GM12878 (cell line): ENCODE measurements around the gene RGS19.
A peak's percentile ranks its signal among the peaks of the same experiment; 100 is the strongest.

Source experiments
- ATF7 ChIP-seq: fragments of 450-650 bp; IDR thresholded peaks from 2 replicates; pipeline ENCODE4 v1.6.1; 2016; ENCODE audit warnings: low read depth, mild to moderate bottlenecking
- CHD4 ChIP-seq: fragments of 200-600 bp; sonication (generic); IDR thresholded peaks from 2 replicates; pipeline ENCODE4 v1.6.1; 2016; ENCODE audit warnings: mild to moderate bottlenecking
- CTCF ChIP-seq, 3 experiments: IDR thresholded peaks in 2 of 3; conservative IDR thresholded peaks in 1 of 3; 2 replicates each; pipeline ENCODE4 v1.5.1; 2011; ENCODE audit warnings: low read depth in 3 of 3, low read length in 3 of 3, mild to moderate bottlenecking in 3 of 3, control low read depth in 2 of 3, moderate library complexity in 2 of 3, inconsistent platforms in 1 of 3, mixed read lengths in 1 of 3; ENCODE audit not compliant: control insufficient read depth in 2 of 3, insufficient read depth in 1 of 3; ENCODE audit errors: extremely low read depth in 1 of 3
- EP300 ChIP-seq, 2 experiments: fragments of 150-350 bp in 1 of 2; IDR thresholded peaks; 2 replicates each; pipeline ENCODE4 v1.6.1; 2011 to 2012; ENCODE audit warnings: low read depth in 2 of 2, low read length in 2 of 2, borderline replicate concordance in 1 of 2, improper control_type of control experiment in 1 of 2, inconsistent platforms in 1 of 2; ENCODE audit not compliant: control insufficient read depth in 1 of 2
- IRF3 ChIP-seq: fragments of 450-650 bp; IDR thresholded peaks from 2 replicates; pipeline ENCODE4 v1.6.1; 2014; ENCODE audit warnings: mild to moderate bottlenecking
- JUND ChIP-seq: IDR thresholded peaks from 2 replicates; pipeline ENCODE4 v1.6.1; 2012; ENCODE audit warnings: low read depth, mild to moderate bottlenecking, low read length, improper control_type of control experiment, moderate library complexity
- NBN ChIP-seq: fragments of 450-650 bp; IDR thresholded peaks from 2 replicates; pipeline ENCODE4 v1.6.1; 2016
- POLR2AphosphoS5 ChIP-seq: IDR thresholded peaks from 2 replicates; pipeline ENCODE4 v1.6.1; 2011; ENCODE audit warnings: mild to moderate bottlenecking, low read length, inconsistent platforms
- SIN3A ChIP-seq: IDR thresholded peaks from 2 replicates; pipeline ENCODE4 v1.6.1; 2012; ENCODE audit warnings: low read depth, low read length, improper control_type of control experiment
- SIX5 ChIP-seq: IDR thresholded peaks from 2 replicates; pipeline ENCODE4 v1.6.1; 2011; ENCODE audit warnings: mild to moderate bottlenecking, low read depth, low read length, moderate library complexity; ENCODE audit not compliant: severe bottlenecking
- SMARCA5 ChIP-seq: fragments of 450-650 bp; IDR thresholded peaks from 2 replicates; pipeline ENCODE4 v1.6.1; 2017; ENCODE audit warnings: mild to moderate bottlenecking
- SRF ChIP-seq, 2 experiments: IDR thresholded peaks; 2 replicates each; pipeline ENCODE4 v1.6.1; 2011; ENCODE audit warnings: low read depth in 2 of 2, low read length in 2 of 2, mild to moderate bottlenecking in 1 of 2, moderate library complexity in 1 of 2
- USF2 ChIP-seq: IDR thresholded peaks from 2 replicates; pipeline ENCODE4 v1.6.1; 2011; ENCODE audit warnings: low read depth, low read length, improper control_type of control experiment, borderline replicate concordance

GRCh38 chr20:64035066-64035932 is 44.0 kb downstream of the RGS19 start:
- peak; percentile 66 for TF ChIP-seq ATF7
- no peak for TF ChIP-seq SRF (IDR thresholded peaks at IDR 0.05; ENCODE audit: low read depth in 2 of 2, low read length in 2 of 2)
- peak; percentile 76 for TF ChIP-seq NBN
- no peak for TF ChIP-seq USF2
- TF ChIP-seq CTCF (IDR thresholded peaks at IDR 0.05 in 2 of 3, conservative IDR thresholded peaks at IDR 0.05 in 1 of 3; ENCODE audit: control insufficient read depth in 2 of 3, extremely low read depth in 1 of 3, insufficient read depth in 1 of 3, low read depth in 3 of 3, low read length in 3 of 3) = no peak
- TF ChIP-seq IRF3 = no peak
- TF ChIP-seq SIN3A = no peak
- no peak for TF ChIP-seq SIX5
- TF ChIP-seq JUND = peak; percentile 51; the same call in 1 of the 2 replicates
- no peak for TF ChIP-seq SMARCA5
- TF ChIP-seq EP300 (IDR thresholded peaks at IDR 0.05; ENCODE audit: borderline replicate concordance in 1 of 2, control insufficient read depth in 1 of 2, low read depth in 2 of 2, low read length in 2 of 2) = peak; percentile 56 to 73; a peak in 2 of 4 replicates
- 0 out of 2 replicates have a peak, but pooled peaks have one; percentile 34 for TF ChIP-seq POLR2AphosphoS5
- no peak for TF ChIP-seq CHD4
